ENCODE measurements around the gene FREM1. TPM values are rescaled to one million over a fixed set of nuclear protein-coding genes. Genes with fewer than 3 reads are reported as not detected.

The FREM1 gene
- total RNA-seq, 2 experiments from 2014 or later = not detected

GRCh38 chr9:14719231-14719923 lies 190.9 kb downstream of the FREM1 start:
- no peak overlapping the region for H3K27ac Mint-ChIP-seq
- no peaks in the 10 kb centered on the region for H3K4me1 Mint-ChIP-seq (ENCODE audit: low read depth)

GRCh38 chr9:14715102-14715501 lies 195.1 kb downstream of the FREM1 start:
- H3K27me3 Mint-ChIP-seq = peaks cover 19% of the 10 kb centered on the region
- ATAC-seq = no peak
- H3K36me3 Mint-ChIP-seq (ENCODE audit: low read depth) = no peaks in the 10 kb centered on the region
- intact Hi-C loops (cut with micrococcal nuclease) = no loop called here
- no peak overlapping the region for H3K4me3 Mint-ChIP-seq
- ChIA-PET POLR2A (no interaction called here), CTCF (no interaction called here)
- no peak overlapping the region for H3K27ac Mint-ChIP-seq
- H3K9me3 Mint-ChIP-seq = no peaks in the 10 kb centered on the region
- TF ChIP-seq CTCF (IDR thresholded peaks at IDR 0.05) = no peak
- peaks cover 4% of the 10 kb centered on the region for H3K4me1 Mint-ChIP-seq (ENCODE audit: low read depth)
- DNase-seq = no peak

More at GRCh38 chr9:14719231-14719923, 190.9 kb downstream of the FREM1 start:
- TF ChIP-seq CTCF (IDR thresholded peaks at IDR 0.05) = no peak
- DNase-seq (no peak), ATAC-seq (no peak)
- intact Hi-C loops (cut with micrococcal nuclease) = no loop called here
- Mint-ChIP-seq H3K27me3 (peaks cover 14% of the 10 kb centered on the region), H3K4me3 (no peak overlapping the region), H3K9me3 (no peaks in the 10 kb centered on the region), H3K36me3 (ENCODE audit: low read depth) (no peaks in the 10 kb centered on the region)
- ChIA-PET POLR2A (no interaction called here), CTCF (no interaction called here)

GRCh38 chr9:14713187-14713767 lies 197.0 kb downstream of the FREM1 start:
- CTCF ChIA-PET = no interaction called here
- intact Hi-C loops (cut with micrococcal nuclease) = no loop called here
- peaks cover 4% of the 10 kb centered on the region for H3K4me1 Mint-ChIP-seq (ENCODE audit: low read depth)
- peaks cover 2% of the 10 kb centered on the region for H3K9me3 Mint-ChIP-seq
- DNase-seq = no peak
- ATAC-seq = no peak
- no peaks in the 10 kb centered on the region for H3K36me3 Mint-ChIP-seq (ENCODE audit: low read depth)
- TF ChIP-seq CTCF (IDR thresholded peaks at IDR 0.05) = no peak
- no peak overlapping the region for H3K4me3 Mint-ChIP-seq
- POLR2A ChIA-PET = no interaction called here
- H3K27ac Mint-ChIP-seq = no peak overlapping the region
- peaks cover 26% of the 10 kb centered on the region for H3K27me3 Mint-ChIP-seq

GRCh38 chr9:14710804-14711203 lies 199.4 kb downstream of the FREM1 start:
- no peak for TF ChIP-seq CTCF (IDR thresholded peaks at IDR 0.05)
- no peak for DNase-seq
- Mint-ChIP-seq H3K4me3 (no peak overlapping the region), H3K36me3 (ENCODE audit: low read depth) (peaks cover 1% of the 10 kb centered on the region), H3K27ac (no peak overlapping the region), H3K4me1 (ENCODE audit: low read depth) (peaks cover 4% of the 10 kb centered on the region), H3K27me3 (peaks cover 30% of the 10 kb centered on the region), H3K9me3 (peaks cover 7% of the 10 kb centered on the region)
- ChIA-PET CTCF (no interaction called here), POLR2A (interaction anchor here (0.6 kb wide), 1 partner anchor 405 kb away, joined by 3 read pairs; no protein-coding TSS in a partner anchor)
- ATAC-seq = no peak
- intact Hi-C loops (cut with micrococcal nuclease) = no loop called here

GRCh38 chr9:14706530-14707140 lies 203.6 kb downstream of the FREM1 start:
- Mint-ChIP-seq H3K36me3 (ENCODE audit: low read depth) (peaks cover 3% of the 10 kb centered on the region), H3K4me3 (no peak overlapping the region), H3K27me3 (peaks cover 28% of the 10 kb centered on the region), H3K27ac (no peak overlapping the region), H3K4me1 (ENCODE audit: low read depth) (peaks cover 4% of the 10 kb centered on the region), H3K9me3 (peaks cover 20% of the 10 kb centered on the region)
- ATAC-seq = no peak
- ChIA-PET CTCF (interaction anchor here (0.9 kb wide), 1 partner anchor 62 kb away, joined by 3 read pairs; no protein-coding TSS in a partner anchor), POLR2A (interaction anchor here (1.7 kb wide), 1 partner anchor 14 kb away, joined by 5 read pairs; the partner anchor contains the start of gene ZDHHC21)
- no peak for DNase-seq
- no peak for TF ChIP-seq CTCF (IDR thresholded peaks at IDR 0.05)
- intact Hi-C loops (cut with micrococcal nuclease) = no loop called here

Data from activated CD8-positive, alpha-beta T cell treated with anti-CD3 and anti-CD28 coated beads for 36 hours (primary cell).